HG03469 (cell line): ENCODE measurements around the gene TUBG1.
"Not testable (repeated sequence)": the region's sequence is repeated elsewhere in the genome, so short reads cannot be mapped to it uniquely, and the experiment has no call there.

Source experiments
- ATAC-seq: cut with Tn5 transposase; IDR thresholded peaks from one replicate; pipeline ENCODE4 v1.9.1; 2021; ENCODE audit warnings: mild to moderate bottlenecking, moderate library complexity, moderate number of reproducible peaks; ENCODE audit not compliant: unreplicated experiment

Gene TUBG1

DNA sequence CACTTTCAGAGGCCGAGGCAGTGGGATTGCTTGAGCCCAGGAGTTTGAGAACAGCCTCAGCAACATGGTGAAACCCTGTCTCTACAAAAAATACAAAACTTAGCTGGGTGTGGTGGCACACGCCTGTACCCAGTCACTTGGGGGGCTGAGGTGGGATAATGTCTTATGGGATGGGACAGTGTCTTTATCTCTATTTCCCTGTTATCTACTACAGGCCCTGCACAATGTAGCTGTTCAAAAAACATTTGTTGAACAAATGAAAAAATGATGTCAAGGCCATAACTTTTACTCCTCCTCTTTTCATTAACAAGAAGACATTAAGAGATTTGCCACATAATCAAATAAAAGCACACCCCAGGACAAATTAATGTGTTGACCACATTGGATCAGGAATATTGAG is 13.8 kb downstream of the TUBG1 start:
- no peak for ATAC-seq

DNA sequence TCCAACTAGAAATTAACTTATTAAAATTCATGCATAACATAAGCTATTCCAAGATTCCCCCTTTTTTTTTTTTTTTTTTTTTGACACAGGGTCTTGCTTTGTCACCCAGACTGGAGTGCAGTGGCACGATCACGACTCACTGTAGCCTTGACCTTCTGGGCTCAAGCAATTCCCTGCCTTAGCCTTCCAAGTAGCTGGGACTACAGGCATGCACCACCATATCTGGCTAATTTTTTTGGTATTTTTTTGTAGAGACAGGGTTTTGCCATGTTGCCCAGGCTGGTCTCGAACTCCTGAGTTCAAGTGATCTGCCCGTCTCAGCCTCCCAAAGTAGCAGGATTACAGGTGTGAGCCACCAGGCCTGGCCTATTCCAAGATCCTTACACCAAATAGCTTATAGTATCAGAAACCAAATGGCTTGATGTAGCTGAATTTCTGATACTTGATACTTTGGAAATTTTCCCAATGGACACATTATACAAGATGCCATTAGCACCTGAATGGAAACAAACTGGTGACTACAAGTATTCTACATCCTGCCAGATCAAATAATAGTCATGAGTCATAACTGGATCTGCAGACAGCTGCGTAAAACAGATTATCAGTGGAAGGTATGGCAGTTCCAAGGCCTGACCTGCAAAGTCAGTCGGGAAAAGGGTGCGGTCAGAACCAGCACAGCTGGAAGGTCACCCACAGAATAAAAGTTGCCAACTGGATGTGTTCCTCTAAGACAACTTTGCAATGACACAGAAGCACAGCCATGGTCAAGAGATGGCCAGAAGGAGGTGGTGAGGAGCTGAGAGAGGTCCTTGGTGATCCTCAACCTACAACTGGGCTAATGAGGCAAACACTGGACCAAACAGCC is 14.5 kb downstream of the TUBG1 start:
- ATAC-seq: no peak

- ATAC-seq: not testable (repeated sequence)
These were observed 17.7 kb downstream of the TUBG1 start for GRCh38 chr17:42627032-42627764.

DNA sequence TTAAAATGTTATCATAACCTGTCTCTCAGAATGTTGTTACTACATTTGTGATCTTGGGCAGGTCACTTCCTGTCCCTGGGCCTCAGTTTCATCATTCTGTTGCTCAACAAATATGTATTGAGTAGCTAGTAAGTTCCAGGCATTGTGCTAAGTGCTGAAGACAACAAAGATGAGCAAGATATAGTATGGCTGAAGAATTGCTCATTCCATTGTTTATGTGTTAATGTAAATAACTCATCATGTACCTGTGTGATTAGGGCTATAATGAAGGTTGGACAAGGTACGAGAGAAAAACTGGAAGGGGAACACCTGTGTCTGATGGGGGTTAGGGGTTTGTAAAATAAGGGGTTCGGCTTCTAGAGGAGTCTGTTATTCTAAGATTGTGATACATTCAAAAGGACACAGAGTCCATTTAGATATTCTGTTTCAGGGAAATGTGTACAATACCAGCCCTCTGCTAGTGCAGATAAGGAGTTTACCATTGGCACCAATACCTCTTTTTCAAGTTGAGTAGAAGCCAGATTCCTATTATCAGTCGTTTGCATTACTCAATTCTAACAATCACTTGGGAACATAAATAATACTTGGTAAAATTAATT is 20.0 kb downstream of the TUBG1 start:
- ATAC-seq: no peak

GRCh38 chr17:42632949-42633444 is 23.5 kb downstream of the TUBG1 start:
- no peak for ATAC-seq

DNA sequence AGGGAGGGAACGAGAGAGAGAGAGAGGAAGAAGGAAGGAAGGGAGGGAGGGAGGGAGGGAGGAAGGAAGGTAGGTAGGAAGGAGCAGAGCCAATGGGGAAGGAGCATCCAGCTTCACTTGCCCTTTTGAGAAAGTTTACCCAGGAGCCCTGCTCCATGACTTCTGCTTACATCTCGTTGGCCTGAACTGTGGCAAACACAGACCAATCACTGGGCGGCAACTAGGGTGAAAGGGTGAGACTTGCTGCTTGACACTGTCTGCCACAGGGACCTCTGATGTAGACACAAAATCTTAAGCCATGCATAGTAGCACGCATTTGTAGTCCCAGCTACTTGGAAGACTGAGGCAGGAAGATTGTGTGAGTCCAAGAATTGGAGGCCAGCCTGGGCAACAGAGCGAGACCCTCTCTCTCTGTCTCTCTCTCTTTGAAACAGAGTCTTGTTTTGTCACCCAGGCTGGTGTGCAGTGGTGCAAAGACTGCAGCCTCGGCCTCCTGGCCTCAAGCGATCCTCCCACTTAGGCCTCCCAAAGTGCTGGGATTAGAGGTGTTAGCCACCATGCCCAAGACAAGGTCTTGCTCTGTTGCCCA is 30.1 kb downstream of the TUBG1 start:
- no peak for ATAC-seq

GRCh38 chr17:42640121-42640520 is 30.6 kb downstream of the TUBG1 start:
- ATAC-seq: no peak

DNA sequence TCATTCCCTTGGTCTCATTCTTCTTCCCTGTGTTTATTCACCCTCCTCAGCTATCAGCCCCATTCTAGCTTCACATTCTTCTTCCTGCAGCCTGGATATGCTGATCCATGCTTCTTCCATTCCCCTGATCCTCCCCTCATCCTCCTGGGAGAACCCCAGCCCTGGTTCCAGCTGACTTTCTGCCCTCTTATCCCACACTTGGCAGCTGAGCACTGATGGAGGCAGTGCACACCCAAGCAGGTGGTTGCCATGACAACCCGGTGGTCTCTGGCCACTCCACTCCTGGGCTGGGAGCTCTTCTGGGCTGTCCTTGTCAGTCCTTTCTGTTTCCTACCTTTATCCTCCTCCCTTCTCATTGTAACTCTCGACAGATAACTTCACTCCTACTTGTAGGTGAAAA is 32.9 kb downstream of the TUBG1 start:
- no peak for ATAC-seq

DNA sequence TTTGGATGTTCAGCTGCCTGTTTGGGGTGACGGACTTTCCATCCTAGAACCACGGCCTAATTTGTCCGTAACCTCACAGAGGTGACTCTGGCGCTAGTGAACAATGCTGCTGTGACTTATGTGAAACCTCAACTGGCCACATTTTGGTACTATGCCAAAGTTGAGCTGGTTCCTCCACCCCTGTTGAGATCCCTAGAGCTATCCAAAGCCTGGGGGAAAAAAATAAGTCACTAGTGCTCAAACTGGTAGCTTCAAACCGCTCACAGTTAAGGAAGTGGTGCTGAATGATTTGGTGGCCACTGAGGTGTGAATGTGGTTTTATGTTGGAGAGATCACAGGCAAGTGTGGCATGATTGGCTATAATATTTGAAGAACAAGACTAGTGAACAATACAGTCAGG is 38.3 kb downstream of the TUBG1 start:
- ATAC-seq: no peak

DNA sequence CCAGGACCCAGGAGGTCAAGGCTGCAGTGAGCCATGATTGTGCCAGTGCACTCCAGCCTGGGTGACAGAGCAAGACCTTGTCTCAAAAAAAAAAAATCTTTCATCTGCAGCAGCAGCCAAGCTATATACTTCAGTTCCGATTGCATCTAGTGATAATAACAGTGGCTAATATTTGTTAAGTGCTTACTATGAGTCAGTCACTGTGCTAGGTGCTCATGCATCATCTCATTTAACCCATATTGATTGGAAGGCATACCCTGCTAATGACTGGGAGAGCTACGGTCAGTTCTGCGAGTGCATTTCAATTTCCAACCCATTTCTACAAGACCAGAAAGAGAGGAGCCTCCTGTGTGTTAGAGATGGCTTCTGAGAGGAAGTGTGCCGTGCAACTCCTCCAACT is 41.9 kb downstream of the TUBG1 start:
- no peak for ATAC-seq

DNA sequence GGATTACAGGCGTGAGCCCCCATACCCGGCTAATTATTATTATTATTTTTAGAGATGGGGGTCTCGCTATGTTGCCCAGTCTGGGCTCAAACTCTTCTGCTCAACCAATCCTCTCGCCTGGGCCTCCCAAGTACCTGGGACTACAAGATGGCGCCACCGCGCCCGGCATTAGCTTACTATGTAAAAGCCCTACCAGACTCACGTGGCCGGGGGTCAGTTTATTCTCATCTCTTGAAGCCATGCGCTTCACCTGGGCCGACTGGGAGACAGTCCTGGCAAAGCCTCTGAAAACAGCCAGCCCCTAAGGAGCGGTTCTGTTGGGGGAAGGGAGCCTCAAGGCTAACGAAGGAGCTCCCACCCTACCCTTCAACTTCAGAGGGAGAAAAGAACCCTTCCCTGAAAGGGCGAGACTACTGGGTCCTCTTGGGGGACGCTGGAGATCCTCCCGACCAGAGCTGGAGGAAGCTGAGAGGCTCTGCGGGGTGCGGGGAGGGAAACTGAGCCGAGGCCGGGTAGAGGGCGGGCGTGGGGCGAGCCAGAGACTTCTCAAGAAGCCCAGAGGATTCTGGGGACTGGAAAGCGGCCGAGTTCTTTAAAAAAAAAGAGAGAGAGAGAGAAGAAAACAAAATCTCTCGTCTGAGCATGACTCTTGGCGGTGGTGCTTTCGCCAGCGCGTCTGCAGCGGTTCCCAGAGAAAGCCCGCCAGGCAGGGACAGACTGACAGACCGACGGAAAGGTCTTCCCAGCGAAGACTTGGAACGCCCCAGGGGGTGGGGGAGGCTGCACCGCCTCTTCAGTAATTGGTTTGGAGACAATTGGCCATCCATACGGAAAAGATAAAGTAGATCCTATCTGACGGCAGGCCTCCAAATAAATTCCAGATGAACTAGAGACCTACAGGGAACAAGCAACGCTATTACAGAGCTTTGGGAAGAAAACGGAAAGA is 44.0 kb downstream of the TUBG1 start:
- no peak for ATAC-seq

DNA sequence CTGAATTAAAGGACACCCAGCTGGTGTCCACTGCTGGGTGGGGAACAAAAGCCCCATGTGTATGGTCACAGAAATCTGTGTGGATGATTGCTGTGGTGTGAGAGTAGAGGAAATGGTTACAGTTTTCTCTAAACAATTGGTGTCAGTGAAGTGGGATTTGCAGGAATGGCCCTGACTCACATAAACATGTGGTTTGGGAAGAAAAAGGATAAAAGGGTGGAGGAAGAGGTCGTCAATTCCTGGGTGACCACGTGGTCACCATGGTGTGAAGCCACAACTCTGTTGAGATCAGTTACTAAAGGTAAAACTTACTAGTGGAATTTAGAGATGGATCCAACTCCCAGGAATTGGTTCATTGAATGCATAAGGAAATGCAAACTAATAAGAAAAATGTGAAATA is 46.0 kb downstream of the TUBG1 start:
- no peak for ATAC-seq

- no peak for ATAC-seq
These were observed 48.5 kb downstream of the TUBG1 start for GRCh38 chr17:42657824-42658588.

DNA sequence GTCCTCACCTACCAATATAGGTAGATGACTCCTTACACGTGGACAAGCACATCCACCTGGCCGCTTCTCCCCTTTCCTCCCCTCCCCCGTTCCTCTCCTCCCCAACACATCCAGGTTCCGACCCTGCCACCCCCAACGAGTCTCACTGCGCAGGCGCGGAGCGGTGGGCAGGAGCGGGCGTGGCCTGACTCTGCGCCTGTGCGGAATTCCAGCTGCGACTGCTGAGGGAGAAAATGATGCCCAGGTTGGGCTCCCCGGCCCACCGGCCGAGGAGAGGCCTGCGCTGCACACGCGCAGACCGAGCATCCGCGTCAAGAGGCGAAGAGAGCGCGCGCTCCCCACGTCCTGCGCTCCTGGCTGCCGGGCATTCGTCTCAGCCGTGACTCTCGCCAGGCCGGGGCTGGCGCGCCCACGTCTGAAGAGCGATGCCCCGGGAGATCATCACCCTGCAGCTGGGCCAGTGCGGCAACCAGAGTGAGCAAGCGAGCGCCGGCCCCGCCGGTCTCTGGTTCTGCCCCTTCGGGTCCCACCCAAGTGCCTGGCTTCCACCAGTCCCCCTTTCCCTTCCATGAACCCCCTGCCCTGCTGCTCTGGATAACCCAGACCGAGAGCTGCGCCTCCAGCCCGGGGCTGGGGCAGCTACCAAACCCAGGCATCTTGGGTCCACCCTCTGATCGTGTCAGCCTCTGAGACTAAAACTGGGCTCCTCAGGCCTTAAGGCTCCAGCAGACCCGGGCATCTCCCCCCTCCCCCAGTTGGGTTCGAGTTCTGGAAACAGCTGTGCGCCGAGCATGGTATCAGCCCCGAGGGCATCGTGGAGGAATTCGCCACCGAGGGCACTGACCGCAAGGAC is 49.8 kb downstream of the TUBG1 start, which contains the start of gene TUBG2:
TUBG2 (plus strand) TSS at position 206 of the 853 bp plus-strand sequence; CDS start at position 426, 220 bp downstream.
- ATAC-seq: no peak

GRCh38 chr17:42659932-42660274 is 50.4 kb downstream of the TUBG1 start:
- ATAC-seq: not testable (repeated sequence)

GRCh38 chr17:42660692-42661345 is 51.3 kb downstream of the TUBG1 start:
- no peak for ATAC-seq
